PC-3 (cell line): ENCODE data around the gene EYS.

Experiments
- CTCF ChIP-seq: fragments of 300-600 bp; sonication (generic); conservative IDR thresholded peaks from 2 replicates; pipeline ENCODE4 v1.5.1; 2017; ENCODE audit warnings: antibody characterized with exemption, low read depth, mild to moderate bottlenecking, low read length
- EZH2 ChIP-seq: fragments of 300-600 bp; sonication (generic); IDR thresholded peaks from one replicate; pipeline ENCODE4 v1.6.1; 2017; ENCODE audit warnings: antibody characterized with exemption, mild to moderate bottlenecking, low read length; ENCODE audit not compliant: unreplicated experiment
- EZH2phosphoT487 ChIP-seq: fragments of 300-600 bp; sonication (generic); IDR thresholded peaks from 2 replicates; pipeline ENCODE4 v1.6.1; 2018; ENCODE audit warnings: mild to moderate bottlenecking, antibody characterized with exemption, low read length, borderline replicate concordance

GRCh38 chr6:63883597-63883996, 1823.4 kb downstream of the EYS start:
- TF ChIP-seq CTCF (no peak), EZH2 (no peak), EZH2phosphoT487 (no peak)
